ENCODE measurements around the gene CDKN1C.

CDKN1C gene

GRCh38 chr11:2922655-2923054 lies 37.1 kb upstream of the CDKN1C start:
- DNase-seq (ENCODE audit: low read depth in 1 of 2, low spot score in 1 of 2), result no peak
- Histone ChIP-seq H3K4me3 (replicated peaks; ENCODE audit: insufficient read depth, low read length) (no peak overlapping the region), H3K27me3 (ENCODE audit: insufficient read depth, poor library complexity, severe bottlenecking) (peaks cover 13% of the 10 kb centered on the region), H3K27ac (replicated peaks) (no peak overlapping the region)
- TF ChIP-seq POLR2AphosphoS5 (IDR thresholded peaks at IDR 0.05; ENCODE audit: low read depth), result no peak
- TF ChIP-seq, protein P1, sequence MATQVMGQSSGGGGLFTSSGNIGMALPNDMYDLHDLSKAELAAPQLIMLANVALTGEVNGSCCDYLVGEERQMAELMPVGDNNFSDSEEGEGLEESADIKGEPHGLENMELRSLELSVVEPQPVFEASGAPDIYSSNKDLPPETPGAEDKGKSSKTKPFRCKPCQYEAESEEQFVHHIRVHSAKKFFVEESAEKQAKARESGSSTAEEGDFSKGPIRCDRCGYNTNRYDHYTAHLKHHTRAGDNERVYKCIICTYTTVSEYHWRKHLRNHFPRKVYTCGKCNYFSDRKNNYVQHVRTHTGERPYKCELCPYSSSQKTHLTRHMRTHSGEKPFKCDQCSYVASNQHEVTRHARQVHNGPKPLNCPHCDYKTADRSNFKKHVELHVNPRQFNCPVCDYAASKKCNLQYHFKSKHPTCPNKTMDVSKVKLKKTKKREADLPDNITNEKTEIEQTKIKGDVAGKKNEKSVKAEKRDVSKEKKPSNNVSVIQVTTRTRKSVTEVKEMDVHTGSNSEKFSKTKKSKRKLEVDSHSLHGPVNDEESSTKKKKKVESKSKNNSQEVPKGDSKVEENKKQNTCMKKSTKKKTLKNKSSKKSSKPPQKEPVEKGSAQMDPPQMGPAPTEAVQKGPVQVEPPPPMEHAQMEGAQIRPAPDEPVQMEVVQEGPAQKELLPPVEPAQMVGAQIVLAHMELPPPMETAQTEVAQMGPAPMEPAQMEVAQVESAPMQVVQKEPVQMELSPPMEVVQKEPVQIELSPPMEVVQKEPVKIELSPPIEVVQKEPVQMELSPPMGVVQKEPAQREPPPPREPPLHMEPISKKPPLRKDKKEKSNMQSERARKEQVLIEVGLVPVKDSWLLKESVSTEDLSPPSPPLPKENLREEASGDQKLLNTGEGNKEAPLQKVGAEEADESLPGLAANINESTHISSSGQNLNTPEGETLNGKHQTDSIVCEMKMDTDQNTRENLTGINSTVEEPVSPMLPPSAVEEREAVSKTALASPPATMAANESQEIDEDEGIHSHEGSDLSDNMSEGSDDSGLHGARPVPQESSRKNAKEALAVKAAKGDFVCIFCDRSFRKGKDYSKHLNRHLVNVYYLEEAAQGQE (IDR thresholded peaks at IDR 0.05; ENCODE audit: insufficient replicate concordance, low read depth), result no peak
- TF ChIP-seq, protein P2, sequence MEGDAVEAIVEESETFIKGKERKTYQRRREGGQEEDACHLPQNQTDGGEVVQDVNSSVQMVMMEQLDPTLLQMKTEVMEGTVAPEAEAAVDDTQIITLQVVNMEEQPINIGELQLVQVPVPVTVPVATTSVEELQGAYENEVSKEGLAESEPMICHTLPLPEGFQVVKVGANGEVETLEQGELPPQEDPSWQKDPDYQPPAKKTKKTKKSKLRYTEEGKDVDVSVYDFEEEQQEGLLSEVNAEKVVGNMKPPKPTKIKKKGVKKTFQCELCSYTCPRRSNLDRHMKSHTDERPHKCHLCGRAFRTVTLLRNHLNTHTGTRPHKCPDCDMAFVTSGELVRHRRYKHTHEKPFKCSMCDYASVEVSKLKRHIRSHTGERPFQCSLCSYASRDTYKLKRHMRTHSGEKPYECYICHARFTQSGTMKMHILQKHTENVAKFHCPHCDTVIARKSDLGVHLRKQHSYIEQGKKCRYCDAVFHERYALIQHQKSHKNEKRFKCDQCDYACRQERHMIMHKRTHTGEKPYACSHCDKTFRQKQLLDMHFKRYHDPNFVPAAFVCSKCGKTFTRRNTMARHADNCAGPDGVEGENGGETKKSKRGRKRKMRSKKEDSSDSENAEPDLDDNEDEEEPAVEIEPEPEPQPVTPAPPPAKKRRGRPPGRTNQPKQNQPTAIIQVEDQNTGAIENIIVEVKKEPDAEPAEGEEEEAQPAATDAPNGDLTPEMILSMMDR (IDR thresholded peaks at IDR 0.05; ENCODE audit: insufficient read depth, low read length), result no peak
- TF ChIP-seq SPI1 (IDR thresholded peaks at IDR 0.05; ENCODE audit: borderline replicate concordance, low read depth), result no peak
- TF ChIP-seq GABPA (IDR thresholded peaks at IDR 0.05; ENCODE audit: low read depth), result no peak

GRCh38 chr11:2921742-2922493 lies 36.3 kb upstream of the CDKN1C start:
- no peak overlapping the region for H3K27ac ChIP-seq (replicated peaks)
- no peak for DNase-seq (ENCODE audit: low read depth in 1 of 2, low spot score in 1 of 2)
- H3K4me3 ChIP-seq (replicated peaks; ENCODE audit: insufficient read depth, low read length), result no peak overlapping the region
- no peak for TF ChIP-seq GABPA (IDR thresholded peaks at IDR 0.05; ENCODE audit: low read depth)
- TF ChIP-seq, protein P1 (IDR thresholded peaks at IDR 0.05; ENCODE audit: insufficient replicate concordance, low read depth), result no peak
- TF ChIP-seq, protein P2 (IDR thresholded peaks at IDR 0.05; ENCODE audit: insufficient read depth, low read length), result no peak
- no peak for TF ChIP-seq SPI1 (IDR thresholded peaks at IDR 0.05; ENCODE audit: borderline replicate concordance, low read depth)
- no peak for TF ChIP-seq POLR2AphosphoS5 (IDR thresholded peaks at IDR 0.05; ENCODE audit: low read depth)
- peaks cover 5% of the 10 kb centered on the region for H3K27me3 ChIP-seq (ENCODE audit: insufficient read depth, poor library complexity, severe bottlenecking)

DNA sequence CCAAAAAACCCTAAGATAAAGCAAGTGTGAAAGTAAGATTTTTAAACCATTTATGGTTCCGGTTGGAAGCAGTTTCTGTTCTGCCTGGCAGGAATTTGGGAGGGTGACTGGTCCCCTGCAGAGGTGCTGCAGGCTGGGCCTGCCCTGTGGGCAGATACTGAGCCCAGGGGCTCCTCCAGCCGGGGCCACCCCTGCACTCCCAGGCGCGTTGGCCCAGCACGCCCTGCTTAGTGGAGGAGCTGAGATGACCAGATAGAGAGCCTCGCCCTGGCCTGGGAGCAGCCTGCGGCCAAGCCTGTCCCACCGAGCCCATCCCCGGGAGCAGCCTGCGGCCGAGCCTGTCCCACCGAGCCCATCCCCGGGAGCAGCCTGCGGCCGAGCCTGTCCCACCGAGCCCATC lies 35.7 kb upstream of the CDKN1C start:
- no peak overlapping the region for H3K27ac ChIP-seq (replicated peaks)
- no peak overlapping the region for H3K4me3 ChIP-seq (replicated peaks; ENCODE audit: insufficient read depth, low read length)
- TF ChIP-seq POLR2AphosphoS5 (IDR thresholded peaks at IDR 0.05; ENCODE audit: low read depth) (no peak), GABPA (IDR thresholded peaks at IDR 0.05; ENCODE audit: low read depth) (no peak), SPI1 (IDR thresholded peaks at IDR 0.05; ENCODE audit: borderline replicate concordance, low read depth) (no peak)
- TF ChIP-seq, protein P1 (IDR thresholded peaks at IDR 0.05; ENCODE audit: insufficient replicate concordance, low read depth), result no peak
- TF ChIP-seq, protein P2 (IDR thresholded peaks at IDR 0.05; ENCODE audit: insufficient read depth, low read length), result no peak
- no peak for DNase-seq (ENCODE audit: low read depth in 1 of 2, low spot score in 1 of 2)
- no peaks in the 10 kb centered on the region for H3K27me3 ChIP-seq (ENCODE audit: insufficient read depth, poor library complexity, severe bottlenecking)
